ENCODE results near the gene EHMT1.

DNA sequence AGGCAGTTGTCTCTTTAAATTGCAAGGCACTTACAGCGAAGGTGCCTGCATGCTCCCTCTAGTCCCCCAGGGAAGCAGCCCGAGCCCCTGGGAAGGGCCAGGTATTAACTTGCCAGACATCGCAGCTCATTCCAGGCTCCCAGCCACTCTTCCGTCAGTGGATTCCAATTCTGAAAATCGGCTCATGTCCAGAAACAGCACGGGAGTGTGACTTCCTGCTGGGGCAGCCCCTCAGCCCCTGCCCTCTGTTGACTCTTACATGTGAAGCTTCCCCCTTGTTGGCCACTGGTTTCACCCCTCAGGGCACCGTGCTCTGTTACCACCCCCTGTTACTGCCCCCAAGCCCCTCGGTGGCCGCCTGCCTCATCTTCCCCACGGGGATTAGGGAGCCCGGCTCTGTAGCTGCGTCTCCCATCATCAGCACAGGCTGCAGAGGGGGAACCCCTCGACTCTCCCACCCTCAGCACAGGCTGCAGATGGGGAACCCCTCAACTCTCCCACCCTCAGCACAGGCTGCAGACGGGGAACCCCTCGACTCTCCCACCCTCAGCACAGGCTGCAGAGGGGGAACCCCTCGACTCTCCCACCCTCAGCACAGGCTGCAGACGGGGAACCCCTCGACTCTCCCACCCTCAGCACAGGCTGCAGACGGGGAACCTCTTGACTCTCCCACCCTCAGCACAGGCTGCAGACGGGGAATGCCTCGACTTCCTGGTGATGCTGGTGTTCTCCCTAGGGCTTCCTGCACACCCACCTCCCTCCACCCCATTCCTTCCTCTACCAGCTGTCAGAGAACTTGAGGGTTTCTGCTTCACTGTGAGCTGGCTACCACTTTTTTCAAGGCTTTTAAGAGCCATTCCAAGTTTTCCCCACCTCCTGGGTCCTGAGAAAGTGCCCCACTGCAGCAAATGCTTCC is 247.7 kb downstream of the EHMT1 start:
- TF ChIP-seq, protein P1, sequence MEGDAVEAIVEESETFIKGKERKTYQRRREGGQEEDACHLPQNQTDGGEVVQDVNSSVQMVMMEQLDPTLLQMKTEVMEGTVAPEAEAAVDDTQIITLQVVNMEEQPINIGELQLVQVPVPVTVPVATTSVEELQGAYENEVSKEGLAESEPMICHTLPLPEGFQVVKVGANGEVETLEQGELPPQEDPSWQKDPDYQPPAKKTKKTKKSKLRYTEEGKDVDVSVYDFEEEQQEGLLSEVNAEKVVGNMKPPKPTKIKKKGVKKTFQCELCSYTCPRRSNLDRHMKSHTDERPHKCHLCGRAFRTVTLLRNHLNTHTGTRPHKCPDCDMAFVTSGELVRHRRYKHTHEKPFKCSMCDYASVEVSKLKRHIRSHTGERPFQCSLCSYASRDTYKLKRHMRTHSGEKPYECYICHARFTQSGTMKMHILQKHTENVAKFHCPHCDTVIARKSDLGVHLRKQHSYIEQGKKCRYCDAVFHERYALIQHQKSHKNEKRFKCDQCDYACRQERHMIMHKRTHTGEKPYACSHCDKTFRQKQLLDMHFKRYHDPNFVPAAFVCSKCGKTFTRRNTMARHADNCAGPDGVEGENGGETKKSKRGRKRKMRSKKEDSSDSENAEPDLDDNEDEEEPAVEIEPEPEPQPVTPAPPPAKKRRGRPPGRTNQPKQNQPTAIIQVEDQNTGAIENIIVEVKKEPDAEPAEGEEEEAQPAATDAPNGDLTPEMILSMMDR (IDR thresholded peaks at IDR 0.05 in 2 of 3, conservative IDR thresholded peaks at IDR 0.05 in 1 of 3; ENCODE audit: control insufficient read depth in 2 of 3, extremely low read depth in 1 of 3, insufficient read depth in 1 of 3, low read depth in 3 of 3, low read length in 3 of 3): no peak
- TF ChIP-seq POLR2A (IDR thresholded peaks at IDR 0.05; ENCODE audit: low read depth, low read length): no peak
- TF ChIP-seq MEF2A (IDR thresholded peaks at IDR 0.05; ENCODE audit: insufficient read depth, low read depth, low read length): no peak
- no peak for TF ChIP-seq NFYB (IDR thresholded peaks at IDR 0.05; ENCODE audit: insufficient read depth, low read depth, low read length)

Data from GM12878 (cell line).